ENCODE data around the gene PAIP1. TPM values are rescaled to one million over a fixed set of nuclear protein-coding genes. Genes with fewer than 3 reads are reported as not detected.

PAIP1 gene, protein sequence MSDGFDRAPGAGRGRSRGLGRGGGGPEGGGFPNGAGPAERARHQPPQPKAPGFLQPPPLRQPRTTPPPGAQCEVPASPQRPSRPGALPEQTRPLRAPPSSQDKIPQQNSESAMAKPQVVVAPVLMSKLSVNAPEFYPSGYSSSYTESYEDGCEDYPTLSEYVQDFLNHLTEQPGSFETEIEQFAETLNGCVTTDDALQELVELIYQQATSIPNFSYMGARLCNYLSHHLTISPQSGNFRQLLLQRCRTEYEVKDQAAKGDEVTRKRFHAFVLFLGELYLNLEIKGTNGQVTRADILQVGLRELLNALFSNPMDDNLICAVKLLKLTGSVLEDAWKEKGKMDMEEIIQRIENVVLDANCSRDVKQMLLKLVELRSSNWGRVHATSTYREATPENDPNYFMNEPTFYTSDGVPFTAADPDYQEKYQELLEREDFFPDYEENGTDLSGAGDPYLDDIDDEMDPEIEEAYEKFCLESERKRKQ
- 105 to 121 TPM (median 109 TPM) in 5 replicates for total RNA-seq (2022; extraction: Qiagen RNA extraction)

DNA sequence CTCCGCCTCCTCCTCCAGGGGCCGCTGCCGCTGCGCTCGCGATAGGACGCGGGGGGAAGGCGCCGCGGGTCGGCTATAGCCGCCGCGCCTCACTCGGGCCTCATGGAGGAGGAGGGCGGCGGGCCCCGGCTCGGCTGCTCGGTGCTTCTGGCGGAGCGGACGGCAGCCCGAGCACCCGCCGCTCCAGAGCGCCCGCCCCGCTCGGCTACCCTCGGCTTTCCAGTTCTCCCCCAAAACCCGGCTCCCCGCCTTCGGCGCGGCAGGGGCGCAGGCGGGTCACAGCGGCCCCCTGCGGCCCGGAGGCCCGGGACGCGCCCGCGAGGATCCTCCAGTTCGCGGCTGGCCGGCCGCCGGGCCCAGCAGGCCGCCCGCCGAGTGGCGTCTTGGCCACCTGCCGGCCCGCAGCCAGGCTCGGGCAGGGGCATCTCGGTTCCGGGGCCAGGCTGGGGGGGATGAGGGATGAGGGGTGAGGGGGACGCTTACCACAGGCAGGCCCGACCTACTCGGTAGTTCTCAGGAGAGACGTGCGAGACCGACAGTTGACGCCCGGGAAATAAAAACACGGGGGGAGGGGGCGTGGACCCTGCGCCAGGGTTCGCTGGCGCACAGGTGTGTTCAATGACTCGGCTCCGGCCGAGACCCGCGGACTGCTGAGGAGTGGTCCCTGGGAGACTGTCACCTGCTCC, at the start of gene PAIP1:
PAIP1 (minus strand) TSS at position 221 of the 686 bp plus-strand sequence. CDS start 231 bp downstream, outside the sequence.

DNA sequence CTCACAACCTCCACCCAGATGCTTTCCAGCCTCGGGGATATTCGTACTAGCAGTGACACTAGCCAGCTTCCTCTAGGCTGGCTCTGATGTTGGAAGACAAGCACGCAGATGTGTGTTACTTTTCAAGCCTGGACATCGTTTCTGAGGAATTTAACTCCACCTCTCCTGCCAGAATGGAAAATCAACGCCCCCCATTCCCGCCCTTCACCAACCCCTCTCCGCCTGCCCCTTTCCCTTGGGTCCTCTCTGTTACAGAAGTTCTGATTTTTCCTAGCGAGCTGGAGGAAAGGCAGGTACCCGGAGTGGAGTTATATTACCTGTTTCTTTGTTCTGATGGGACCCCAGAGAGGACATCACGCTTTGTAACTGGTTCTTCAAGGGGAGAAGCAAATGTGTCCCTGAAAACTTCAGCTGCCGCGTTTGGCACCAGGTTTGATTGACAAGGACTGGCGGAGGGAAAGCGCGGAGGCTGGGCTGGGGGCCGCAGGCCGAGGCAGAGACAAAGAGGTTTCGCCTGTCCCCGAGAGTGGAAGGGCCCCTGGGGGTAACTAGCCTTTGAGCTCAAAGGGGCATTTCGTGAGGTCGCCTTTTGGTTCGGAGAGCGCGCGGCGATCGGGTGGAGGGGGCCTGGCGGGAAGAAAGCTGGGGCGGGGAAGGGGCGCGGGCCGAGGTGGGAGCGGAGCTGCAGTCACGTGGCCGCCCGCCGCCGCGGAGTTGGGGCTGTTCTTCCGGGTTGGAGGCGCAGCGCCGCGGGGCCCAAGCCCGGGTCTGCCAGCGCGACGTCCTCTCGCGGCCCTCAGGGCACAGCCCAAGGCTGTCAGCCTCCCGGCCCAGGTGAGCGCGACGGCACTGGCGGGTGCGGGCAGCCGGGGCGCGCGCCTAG, 45.8 kb upstream of the PAIP1 start, which contains the start of gene NNT:
NNT (plus strand) TSS at position 720 of the 883 bp plus-strand sequence. CDS start 6,016 bp downstream, outside the sequence.

DNA sequence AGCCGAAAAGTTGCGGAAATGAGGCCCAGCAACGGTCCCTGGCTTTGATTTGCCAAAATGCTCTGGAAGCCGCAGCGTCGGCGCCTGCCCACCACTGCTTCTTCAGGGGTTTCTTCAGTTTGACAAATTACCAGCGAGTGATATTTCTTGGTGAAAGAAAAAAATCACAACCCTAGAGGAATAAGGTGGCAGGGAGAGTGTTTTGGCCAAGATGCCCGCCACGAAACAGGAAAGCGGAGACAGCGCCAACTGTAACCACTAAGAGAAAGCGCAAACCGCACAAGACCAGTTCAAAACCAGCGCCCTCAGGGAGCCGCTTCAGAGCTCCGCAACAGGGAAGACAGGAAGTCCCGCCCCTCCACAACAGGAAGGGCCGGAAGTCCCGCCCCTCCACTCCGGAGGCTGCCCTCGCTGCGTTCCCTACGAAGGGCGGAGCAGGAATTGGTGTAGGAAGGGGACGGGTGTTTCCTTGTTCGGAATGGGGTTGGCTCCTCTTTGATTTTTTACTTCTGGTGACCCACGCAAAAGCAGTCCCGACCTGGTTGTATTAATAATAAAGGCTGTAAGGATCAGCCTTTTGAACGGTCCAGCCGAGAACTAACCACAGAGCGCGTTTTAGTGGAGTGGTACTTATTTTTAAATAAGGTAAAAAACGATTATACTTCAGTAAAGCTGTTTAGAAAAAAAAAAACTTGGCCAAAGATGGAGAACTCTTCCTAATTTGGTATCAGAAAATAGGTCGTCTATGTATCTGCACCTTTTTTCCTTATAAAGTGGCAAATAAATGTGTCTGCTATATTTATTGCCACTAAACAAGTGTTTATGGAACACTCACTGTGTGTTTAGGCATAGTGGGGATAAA, 41.8 kb downstream of the PAIP1 start, which contains the start of gene C5orf34:
C5orf34 (minus strand) TSS at position 333 of the 862 bp plus-strand sequence. CDS start 5,809 bp downstream, outside the sequence.

DNA sequence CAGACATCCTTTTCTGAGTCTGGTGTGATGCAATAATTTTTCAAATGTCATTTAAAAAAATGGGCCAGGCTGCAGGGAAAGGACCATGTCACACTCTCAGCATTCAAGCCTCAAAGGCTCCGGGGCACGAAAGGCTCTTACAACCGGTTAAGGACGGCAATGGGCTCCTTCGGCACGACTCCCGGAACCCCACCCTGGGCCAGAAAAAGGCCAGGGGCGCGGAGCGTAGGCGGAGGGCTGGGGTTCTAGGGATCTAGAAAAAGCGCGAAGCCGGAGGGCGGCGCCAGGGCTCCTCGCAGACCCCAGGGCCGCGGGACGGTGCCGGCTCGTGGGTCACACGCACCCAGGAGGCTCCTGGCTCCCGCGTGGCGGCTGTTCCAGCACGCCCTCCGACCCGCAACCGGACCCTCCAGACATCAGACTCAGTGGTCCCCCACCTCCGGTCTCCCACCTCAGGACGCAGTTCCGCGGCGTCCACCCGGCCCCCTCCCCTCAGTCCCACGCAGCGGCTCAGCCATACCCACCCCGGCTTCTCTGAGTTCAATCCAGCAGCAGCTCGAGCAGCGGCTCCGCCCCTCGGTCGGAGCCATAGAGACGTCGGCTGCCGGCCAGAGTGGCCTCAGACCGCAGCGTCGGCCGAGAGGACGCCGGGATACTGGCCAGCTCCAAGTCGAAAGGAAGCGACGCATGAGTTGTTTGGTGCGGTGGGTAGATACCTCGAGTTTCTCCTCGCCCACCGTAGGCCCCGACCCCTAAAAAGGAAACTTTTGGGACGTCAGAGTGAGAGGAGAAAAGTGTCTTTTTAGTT, 73.4 kb downstream of the PAIP1 start, which contains the start of gene TMEM267:
TMEM267 (minus strand) TSS at position 568 of the 808 bp plus-strand sequence. CDS start 29,896 bp downstream, outside the sequence.

Other genes starting within 250 kb of the PAIP1 start
- gene HMGCS1, start 243.7 kb downstream of the PAIP1 start, total RNA-seq (2022; extraction: Qiagen RNA extraction) = 52.6 to 70.9 TPM (median 58.4 TPM) in 5 replicates
- 0.03 to 0.13 TPM (median 0.06 TPM) in 5 replicates for gene CCL28, start 144.7 kb downstream of the PAIP1 start, total RNA-seq (2022; extraction: Qiagen RNA extraction)
- gene TMEM267, start 73.2 kb downstream of the PAIP1 start, total RNA-seq (2022; extraction: Qiagen RNA extraction) = 18.8 to 22.3 TPM (median 21.6 TPM) in 5 replicates
- 3.7 to 5.3 TPM (median 4.6 TPM) in 5 replicates for gene C5orf34, start 41.9 kb downstream of the PAIP1 start, total RNA-seq (2022; extraction: Qiagen RNA extraction)
- gene NNT, start 46.1 kb upstream of the PAIP1 start, total RNA-seq (2022; extraction: Qiagen RNA extraction) = 9.0 to 17.0 TPM (median 11.5 TPM) in 5 replicates

Data from A549 treated with Hydrocortisone at 1 μM for 4 hours (cell line).